Limb (tissue), 2 donors: ENCODE results near the gene ZIM2.
A peak's percentile ranks its signal among the peaks of the same experiment; 100 is the strongest.

ENCODE experiments used
- DNase-seq, 2 donors: peaks; one replicate each; pipeline ENCODE4 v3.0.0-alpha.2; 2016; ENCODE audit errors: extremely low spot score in 2 of 2

The ZIM2 gene

GRCh38 chr19:56839652-56840450, 675 bp downstream of the ZIM2 start:
- DNase-seq, result peak; percentile 90 to 92

GRCh38 chr19:56838909-56839651, 1.4 kb downstream of the ZIM2 start:
- DNase-seq, result peak; percentile 94 to 96

- DNase-seq, result peak; percentile 35 to 84
Observed at GRCh38 chr19:56838024-56838908, 2.3 kb downstream of the ZIM2 start.

- peak; percentile 62 to 86 for DNase-seq
Observed at GRCh38 chr19:56837492-56838023, 3.0 kb downstream of the ZIM2 start.

- DNase-seq, result no peak
Observed at GRCh38 chr19:56837004-56837403, 3.5 kb downstream of the ZIM2 start.

GRCh38 chr19:56836059-56836458, 4.5 kb downstream of the ZIM2 start:
- no peak for DNase-seq

GRCh38 chr19:56835401-56835800, 5.1 kb downstream of the ZIM2 start:
- peak in 1 of 2 donors; percentile 45 for DNase-seq

- DNase-seq, result no peak
Observed at GRCh38 chr19:56834564-56835375, 5.8 kb downstream of the ZIM2 start.

- DNase-seq, result no peak
Observed at GRCh38 chr19:56832352-56832928, 8.1 kb downstream of the ZIM2 start.

GRCh38 chr19:56831255-56831654, 9.3 kb downstream of the ZIM2 start:
- no peak for DNase-seq

- no peak for DNase-seq
Observed at GRCh38 chr19:56829596-56829995, 10.9 kb downstream of the ZIM2 start.

GRCh38 chr19:56827708-56828107, 12.8 kb downstream of the ZIM2 start:
- DNase-seq, result no peak

GRCh38 chr19:56823956-56824355, 16.6 kb downstream of the ZIM2 start:
- DNase-seq, result no peak

- DNase-seq, result no peak
Observed at GRCh38 chr19:56823417-56823816, 17.1 kb downstream of the ZIM2 start.

GRCh38 chr19:56822755-56823154, 17.8 kb downstream of the ZIM2 start:
- no peak for DNase-seq

- DNase-seq, result no peak
Observed at GRCh38 chr19:56821675-56822074, 18.9 kb downstream of the ZIM2 start.

GRCh38 chr19:56821209-56821608, 19.3 kb downstream of the ZIM2 start:
- no peak for DNase-seq

GRCh38 chr19:56819166-56819565, 21.4 kb downstream of the ZIM2 start:
- no peak for DNase-seq

- DNase-seq, result no peak
Observed at GRCh38 chr19:56814656-56815055, 25.9 kb downstream of the ZIM2 start.

- DNase-seq, result no peak
Observed at GRCh38 chr19:56813531-56813930, 27.0 kb downstream of the ZIM2 start.
